PC-3 (cell line): Measurements from ENCODE around the gene CNTFR. TPM values are rescaled to one million over a fixed set of nuclear protein-coding genes. Genes with fewer than 3 reads are reported as not detected.
A peak's percentile ranks its signal among the peaks of the same experiment; 100 is the strongest.

Experiments
- ATAC-seq: fragments of 200-7000 bp; cut with Tn5 transposase; 2 replicates; pipeline ENCODE4 v1.9.1; 2020; ENCODE audit warnings: mild to moderate bottlenecking, moderate library complexity
- BruUV-seq: library from RNA; stranded (reverse); fragments of 400-500 nt; replicated peaks from 2 replicates; lab custom pipeline; 2021; lab: Mats Ljungman, UMichigan
- CTCF ChIA-PET: fragments of 300-600 bp; sonication (Branson Sonifier 250); formaldehyde crosslinking; loops from one replicate; lab custom pipeline; 2022; ENCODE audit warnings: antibody characterized with exemption; lab: Charles Lee
- POLR2A ChIA-PET: fragments of 300-600 bp; sonication (Branson Sonifier 250); formaldehyde crosslinking; loops from one replicate; lab custom pipeline; 2022; ENCODE audit warnings: antibody characterized with exemption; ENCODE audit not compliant: unreplicated experiment; lab: Charles Lee
- DNase-seq: peaks from one replicate; pipeline ENCODE4 v3.0.0-alpha.2; 2015
- H2AFZ ChIP-seq: fragments of 300-600 bp; sonication (generic); 2 replicates; pipeline ENCODE4 v1.6.0; 2016; ENCODE audit warnings: antibody characterized with exemption, low read length
- H3F3A ChIP-seq: fragments of 300-600 bp; sonication (generic); one replicate; pipeline ENCODE4 v1.6.0; 2017; ENCODE audit warnings: antibody characterized with exemption, low read length, control low read depth, mild to moderate bottlenecking; ENCODE audit not compliant: unreplicated experiment
- H3K27ac ChIP-seq: fragments of 300-600 bp; sonication (generic); 2 replicates; pipeline ENCODE4 v1.5.1; 2016; ENCODE audit warnings: mild to moderate bottlenecking, low read length
- H3K27me3 ChIP-seq: fragments of 300-600 bp; sonication (generic); 2 replicates; pipeline ENCODE4 v1.6.1; 2016; ENCODE audit warnings: low read length, mixed read lengths
- H3K36me3 ChIP-seq: fragments of 300-600 bp; sonication (generic); 2 replicates; pipeline ENCODE4 v1.6.1; 2016; ENCODE audit warnings: low read depth, mixed run types, low read length, mixed read lengths
- H3K4me1 ChIP-seq: fragments of 300-600 bp; sonication (generic); 2 replicates; pipeline ENCODE4 v1.5.1; 2016; ENCODE audit warnings: low read length; ENCODE audit not compliant: insufficient read depth
- H3K4me2 ChIP-seq: fragments of 300-600 bp; sonication (generic); 2 replicates; pipeline ENCODE4 v1.6.0; 2016; ENCODE audit warnings: low read length
- H3K4me3 ChIP-seq: fragments of 300-600 bp; sonication (generic); 2 replicates; pipeline ENCODE4 v1.5.1; 2016; ENCODE audit warnings: mild to moderate bottlenecking, low read length, mixed read lengths
- H3K79me2 ChIP-seq: fragments of 300-600 bp; sonication (generic); 2 replicates; pipeline ENCODE4 v1.6.1; 2017; ENCODE audit warnings: low read length, mixed read lengths
- H3K9ac ChIP-seq: fragments of 300-600 bp; sonication (generic); 2 replicates; pipeline ENCODE4 v1.6.0; 2016; ENCODE audit warnings: mild to moderate bottlenecking, low read length
- H3K9me2 ChIP-seq: fragments of 300-600 bp; sonication (generic); replicated peaks from 2 replicates; pipeline ENCODE4 v1.6.1; 2016; ENCODE audit warnings: mixed run types, low read length, mixed read lengths
- H3K9me3 ChIP-seq: fragments of 300-600 bp; sonication (generic); 2 replicates; pipeline ENCODE4 v1.6.1; 2016; ENCODE audit warnings: low read length, mixed read lengths
- H4K20me1 ChIP-seq: fragments of 300-600 bp; sonication (generic); 2 replicates; pipeline ENCODE4 v1.6.1; 2016; ENCODE audit warnings: low read length, mixed read lengths
- EZH2 ChIP-seq: fragments of 300-600 bp; sonication (generic); IDR thresholded peaks from one replicate; pipeline ENCODE4 v1.6.1; 2017; ENCODE audit warnings: antibody characterized with exemption, mild to moderate bottlenecking, low read length; ENCODE audit not compliant: unreplicated experiment
- EZH2phosphoT487 ChIP-seq: fragments of 300-600 bp; sonication (generic); IDR thresholded peaks from 2 replicates; pipeline ENCODE4 v1.6.1; 2018; ENCODE audit warnings: mild to moderate bottlenecking, antibody characterized with exemption, low read length, borderline replicate concordance
- intact Hi-C: fragments of 100-400 bp; cut with micrococcal nuclease; formaldehyde crosslinking; loops from 2 replicates; pipeline ENCODE4 v1.9.0; 2023
- total RNA-seq: library from RNA; depleted of rRNA; stranded (reverse); fragments of >200 nt; gene quantifications from 2 replicates; pipeline ENCODE4 v1.2.3, GENCODE V29; 2014
- TF ChIP-seq, protein P1 (sequence below): fragments of 300-600 bp; sonication (generic); conservative IDR thresholded peaks from 2 replicates; pipeline ENCODE4 v1.5.1; 2017; ENCODE audit warnings: antibody characterized with exemption, low read depth, mild to moderate bottlenecking, low read length

CNTFR gene
- total RNA-seq, 1 experiment from 2014 or later: not detected

DNA sequence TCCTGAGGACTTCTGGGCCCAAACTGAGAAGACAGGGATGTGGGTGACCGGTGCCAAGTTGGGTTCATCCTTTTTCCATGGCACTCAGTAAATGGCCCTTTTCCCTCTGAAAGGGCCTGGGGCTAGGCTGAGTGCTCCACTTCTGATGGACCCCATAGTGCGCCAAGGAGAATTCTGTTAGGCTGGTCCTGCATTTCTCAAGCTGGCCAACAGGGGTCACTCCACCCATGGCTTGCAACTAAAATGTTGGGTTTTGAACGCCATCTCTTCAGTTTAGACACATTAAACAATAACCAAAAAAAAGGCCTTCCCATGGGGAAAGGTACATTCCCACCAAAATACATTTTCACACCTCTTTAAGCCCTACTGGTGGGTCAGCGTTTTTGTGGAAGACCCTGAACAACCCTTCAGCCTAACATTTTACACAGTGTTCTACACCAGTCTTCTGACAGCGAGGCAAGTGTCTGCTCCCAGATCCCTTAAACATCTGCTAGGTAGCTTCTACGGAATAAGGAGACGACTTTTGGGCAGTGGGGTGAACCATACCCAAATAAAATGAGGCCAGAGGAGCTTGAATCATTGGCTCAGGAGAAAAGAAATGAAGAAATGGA, 27.3 kb downstream of the CNTFR start:
- Histone ChIP-seq H3K4me3 (no peak overlapping the region), H3K27me3 (no peaks in the 10 kb centered on the region), H3K27ac (no peak overlapping the region), H3K9me2 (no peaks in the 10 kb centered on the region), H3K4me2 (no peak overlapping the region), H3K36me3 (no peaks in the 10 kb centered on the region), H3K9me3 (no peaks in the 10 kb centered on the region), H3K79me2 (no peaks in the 10 kb centered on the region), H2AFZ (no peak overlapping the region), H3K4me1 (no peaks in the 10 kb centered on the region), H4K20me1 (no peaks in the 10 kb centered on the region), H3K9ac (no peak overlapping the region), H3F3A (no peaks in the 10 kb centered on the region)
- TF ChIP-seq, protein P1, sequence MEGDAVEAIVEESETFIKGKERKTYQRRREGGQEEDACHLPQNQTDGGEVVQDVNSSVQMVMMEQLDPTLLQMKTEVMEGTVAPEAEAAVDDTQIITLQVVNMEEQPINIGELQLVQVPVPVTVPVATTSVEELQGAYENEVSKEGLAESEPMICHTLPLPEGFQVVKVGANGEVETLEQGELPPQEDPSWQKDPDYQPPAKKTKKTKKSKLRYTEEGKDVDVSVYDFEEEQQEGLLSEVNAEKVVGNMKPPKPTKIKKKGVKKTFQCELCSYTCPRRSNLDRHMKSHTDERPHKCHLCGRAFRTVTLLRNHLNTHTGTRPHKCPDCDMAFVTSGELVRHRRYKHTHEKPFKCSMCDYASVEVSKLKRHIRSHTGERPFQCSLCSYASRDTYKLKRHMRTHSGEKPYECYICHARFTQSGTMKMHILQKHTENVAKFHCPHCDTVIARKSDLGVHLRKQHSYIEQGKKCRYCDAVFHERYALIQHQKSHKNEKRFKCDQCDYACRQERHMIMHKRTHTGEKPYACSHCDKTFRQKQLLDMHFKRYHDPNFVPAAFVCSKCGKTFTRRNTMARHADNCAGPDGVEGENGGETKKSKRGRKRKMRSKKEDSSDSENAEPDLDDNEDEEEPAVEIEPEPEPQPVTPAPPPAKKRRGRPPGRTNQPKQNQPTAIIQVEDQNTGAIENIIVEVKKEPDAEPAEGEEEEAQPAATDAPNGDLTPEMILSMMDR: peak; percentile 69
- TF ChIP-seq EZH2: no peak
- BruUV-seq: no TSS peak
- ATAC-seq (no peak), DNase-seq (peak; percentile 18)
- ChIA-PET POLR2A (no interaction called here), CTCF (no interaction called here)
- intact Hi-C loops: no loop called here

DNA sequence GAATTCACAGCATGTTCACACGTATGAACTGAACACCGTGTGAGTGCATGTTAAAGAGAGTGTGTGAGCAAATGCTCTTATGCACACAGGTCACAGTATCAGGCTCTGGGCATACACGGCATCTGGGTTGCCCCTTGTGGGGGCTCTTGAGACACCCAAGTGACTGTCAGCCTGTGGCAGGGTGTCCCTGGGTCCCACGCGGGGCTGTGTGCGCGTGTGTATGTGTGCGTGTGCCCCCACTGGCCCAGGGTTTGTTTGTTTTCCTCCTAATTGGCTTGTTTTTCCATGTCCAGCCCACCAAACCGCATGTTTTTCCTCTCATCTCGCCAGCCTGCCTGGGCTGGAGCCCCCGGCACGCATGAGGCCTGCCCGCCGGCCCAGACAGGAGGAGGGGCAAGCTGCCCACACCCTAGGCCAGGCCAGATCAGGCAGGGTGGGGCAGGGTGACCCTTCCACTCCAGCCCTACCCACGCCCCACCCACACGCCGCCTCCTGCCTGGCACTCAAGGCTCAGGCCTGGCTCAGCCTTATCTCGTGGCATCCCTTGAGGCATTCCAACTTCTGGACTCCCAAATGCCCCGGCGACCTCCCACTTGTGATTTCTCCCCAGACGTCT, 28.8 kb downstream of the CNTFR start:
- CTCF ChIA-PET: no interaction called here
- Histone ChIP-seq H3F3A (no peaks in the 10 kb centered on the region), H3K9ac (no peak overlapping the region), H3K27me3 (no peaks in the 10 kb centered on the region), H3K4me3 (no peak overlapping the region), H3K9me2 (no peaks in the 10 kb centered on the region), H2AFZ (no peak overlapping the region), H3K9me3 (no peaks in the 10 kb centered on the region), H3K79me2 (no peaks in the 10 kb centered on the region), H3K27ac (no peak overlapping the region), H3K36me3 (no peaks in the 10 kb centered on the region), H3K4me2 (no peak overlapping the region), H3K4me1 (no peaks in the 10 kb centered on the region), H4K20me1 (no peaks in the 10 kb centered on the region)
- BruUV-seq: no TSS peak
- ATAC-seq (no peak), DNase-seq (no peak)
- no peak for TF ChIP-seq EZH2
- TF ChIP-seq, protein P1: no peak
- TF ChIP-seq EZH2phosphoT487: no peak
- POLR2A ChIA-PET: no interaction called here
- intact Hi-C loops: no loop called here

DNA sequence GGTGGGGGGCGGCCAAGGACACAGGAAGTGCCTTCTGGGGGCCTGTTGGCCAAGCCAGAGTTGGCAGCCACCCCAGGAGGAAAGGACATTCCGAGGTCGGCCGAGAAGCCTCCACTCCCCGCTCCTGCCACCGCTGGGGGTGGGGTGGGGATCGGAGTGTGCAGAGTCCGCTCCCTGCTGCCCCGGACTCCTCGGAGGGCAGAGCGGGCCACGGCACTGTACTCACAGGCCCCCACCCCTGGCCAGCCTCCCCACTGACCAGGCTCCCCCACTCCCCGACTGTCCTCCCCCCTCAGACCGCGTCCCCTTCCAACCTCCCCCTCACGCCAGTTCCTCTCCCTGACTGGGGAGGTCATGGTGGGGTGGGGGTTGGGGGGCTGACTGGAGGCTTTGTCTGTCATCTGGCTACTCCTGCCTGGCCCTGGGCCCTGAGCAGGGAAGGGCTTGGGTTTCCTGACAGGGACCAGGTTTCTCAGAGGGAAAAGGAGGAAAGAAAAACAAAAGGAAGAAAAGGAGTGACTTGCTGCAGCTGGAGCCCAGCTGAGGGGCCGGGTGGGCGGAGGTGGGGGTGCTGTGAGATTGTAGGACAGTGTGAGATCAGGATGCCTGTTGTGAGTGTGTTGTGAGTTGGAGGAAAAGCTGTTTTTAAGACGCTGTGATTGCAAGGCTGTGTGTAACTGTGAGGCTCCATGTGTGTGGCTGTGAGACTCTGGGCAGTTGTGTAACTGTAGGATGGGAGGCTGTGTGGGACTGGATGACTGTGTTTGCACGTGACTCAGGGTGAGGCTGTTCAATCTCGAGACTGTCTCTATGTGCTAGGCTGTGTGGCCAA, 29.7 kb downstream of the CNTFR start:
- no TSS peak for BruUV-seq
- Histone ChIP-seq H4K20me1 (no peaks in the 10 kb centered on the region), H2AFZ (no peak overlapping the region), H3K9ac (no peak overlapping the region), H3K9me3 (no peaks in the 10 kb centered on the region), H3K4me2 (no peak overlapping the region), H3K79me2 (no peaks in the 10 kb centered on the region), H3K36me3 (no peaks in the 10 kb centered on the region), H3K4me3 (no peak overlapping the region), H3K27ac (no peak overlapping the region), H3K9me2 (no peaks in the 10 kb centered on the region), H3F3A (no peaks in the 10 kb centered on the region), H3K4me1 (no peaks in the 10 kb centered on the region), H3K27me3 (no peaks in the 10 kb centered on the region)
- DNase-seq (no peak), ATAC-seq (no peak)
- intact Hi-C loops: no loop called here
- no peak for TF ChIP-seq EZH2
- TF ChIP-seq, protein P1: no peak
- no peak for TF ChIP-seq EZH2phosphoT487
- ChIA-PET POLR2A (no interaction called here), CTCF (no interaction called here)
